Measurements from ENCODE around the gene SETMAR. TPM values are rescaled to one million over a fixed set of nuclear protein-coding genes. Genes with fewer than 3 reads are reported as not detected.
"Not testable (repeated sequence)": the region's sequence is repeated elsewhere in the genome, so short reads cannot be mapped to it uniquely, and the experiment has no call there.

SETMAR gene
- total RNA-seq, 1 donor from 2014 or later, result 19.5 TPM

GRCh38 chr3:4281991-4282390 lies 21.2 kb upstream of the SETMAR start:
- TF ChIP-seq, protein P1, sequence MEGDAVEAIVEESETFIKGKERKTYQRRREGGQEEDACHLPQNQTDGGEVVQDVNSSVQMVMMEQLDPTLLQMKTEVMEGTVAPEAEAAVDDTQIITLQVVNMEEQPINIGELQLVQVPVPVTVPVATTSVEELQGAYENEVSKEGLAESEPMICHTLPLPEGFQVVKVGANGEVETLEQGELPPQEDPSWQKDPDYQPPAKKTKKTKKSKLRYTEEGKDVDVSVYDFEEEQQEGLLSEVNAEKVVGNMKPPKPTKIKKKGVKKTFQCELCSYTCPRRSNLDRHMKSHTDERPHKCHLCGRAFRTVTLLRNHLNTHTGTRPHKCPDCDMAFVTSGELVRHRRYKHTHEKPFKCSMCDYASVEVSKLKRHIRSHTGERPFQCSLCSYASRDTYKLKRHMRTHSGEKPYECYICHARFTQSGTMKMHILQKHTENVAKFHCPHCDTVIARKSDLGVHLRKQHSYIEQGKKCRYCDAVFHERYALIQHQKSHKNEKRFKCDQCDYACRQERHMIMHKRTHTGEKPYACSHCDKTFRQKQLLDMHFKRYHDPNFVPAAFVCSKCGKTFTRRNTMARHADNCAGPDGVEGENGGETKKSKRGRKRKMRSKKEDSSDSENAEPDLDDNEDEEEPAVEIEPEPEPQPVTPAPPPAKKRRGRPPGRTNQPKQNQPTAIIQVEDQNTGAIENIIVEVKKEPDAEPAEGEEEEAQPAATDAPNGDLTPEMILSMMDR (conservative IDR thresholded peaks at IDR 0.05; ENCODE audit: low read depth, low read length), result no peak
- no peak overlapping the region for H3K4me3 ChIP-seq (ENCODE audit: low read depth, low read length)
- no peak for DNase-seq (ENCODE audit: low read depth)

- TF ChIP-seq, protein P1 (conservative IDR thresholded peaks at IDR 0.05; ENCODE audit: low read depth, low read length), result no peak
- DNase-seq (ENCODE audit: low read depth), result no peak
- no peak overlapping the region for H3K4me3 ChIP-seq (ENCODE audit: low read depth, low read length)
These were observed 18.3 kb upstream of the SETMAR start for GRCh38 chr3:4284865-4285264.

DNA sequence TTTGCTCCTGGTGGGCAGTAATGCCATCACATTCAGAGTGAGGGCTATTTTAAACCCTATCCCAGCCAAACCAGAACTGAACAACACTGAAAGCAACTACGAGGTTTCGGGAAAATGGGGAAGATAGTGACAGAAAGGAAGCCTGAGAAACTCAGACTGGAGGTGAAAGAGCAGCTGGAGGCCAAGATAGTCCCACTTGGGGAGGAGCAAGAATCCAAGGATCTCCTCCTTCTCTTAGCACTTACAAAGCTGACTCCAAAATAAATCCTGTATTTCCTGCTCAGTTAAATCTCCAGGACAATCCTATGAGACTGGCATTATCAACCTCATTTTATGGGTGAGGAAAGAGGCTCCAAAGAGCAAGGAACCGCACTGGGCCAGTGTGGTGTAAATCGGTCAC lies 14.1 kb upstream of the SETMAR start:
- H3K4me3 ChIP-seq (ENCODE audit: low read depth, low read length), result no peak overlapping the region
- no peak for DNase-seq (ENCODE audit: low read depth)
- TF ChIP-seq, protein P1 (conservative IDR thresholded peaks at IDR 0.05; ENCODE audit: low read depth, low read length), result no peak

- no peak for DNase-seq (ENCODE audit: low read depth)
- no peak overlapping the region for H3K4me3 ChIP-seq (ENCODE audit: low read depth, low read length)
- TF ChIP-seq, protein P1 (conservative IDR thresholded peaks at IDR 0.05; ENCODE audit: low read depth, low read length), result peak; percentile 84
These were observed 12.8 kb upstream of the SETMAR start for GRCh38 chr3:4290272-4290893.

DNA sequence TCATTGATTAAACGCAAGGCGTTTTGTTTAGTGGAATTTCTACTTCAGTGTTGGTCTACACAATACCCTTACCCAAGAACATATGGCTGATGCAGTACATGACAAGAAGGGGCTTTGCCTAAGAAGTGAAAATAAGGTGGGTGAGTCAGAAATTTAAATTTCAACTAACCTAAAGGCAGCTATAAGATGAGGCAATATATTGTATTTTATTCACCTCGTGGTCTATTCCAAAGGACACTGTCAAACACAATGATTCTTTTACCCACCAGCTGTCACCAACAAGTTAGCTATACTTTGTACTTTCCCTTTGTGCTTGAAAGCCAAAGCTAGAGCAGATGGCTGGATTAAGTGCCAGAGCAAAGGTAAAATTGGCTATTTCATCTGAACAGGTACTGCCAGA lies 10.9 kb upstream of the SETMAR start:
- TF ChIP-seq, protein P1 (conservative IDR thresholded peaks at IDR 0.05; ENCODE audit: low read depth, low read length), result no peak
- no peak overlapping the region for H3K4me3 ChIP-seq (ENCODE audit: low read depth, low read length)
- DNase-seq (ENCODE audit: low read depth), result no peak

- DNase-seq (ENCODE audit: low read depth), result no peak
- H3K4me3 ChIP-seq (ENCODE audit: low read depth, low read length), result no peak overlapping the region
- TF ChIP-seq, protein P1 (conservative IDR thresholded peaks at IDR 0.05; ENCODE audit: low read depth, low read length), result no peak
These were observed 8.4 kb upstream of the SETMAR start for GRCh38 chr3:4294616-4295327.

DNA sequence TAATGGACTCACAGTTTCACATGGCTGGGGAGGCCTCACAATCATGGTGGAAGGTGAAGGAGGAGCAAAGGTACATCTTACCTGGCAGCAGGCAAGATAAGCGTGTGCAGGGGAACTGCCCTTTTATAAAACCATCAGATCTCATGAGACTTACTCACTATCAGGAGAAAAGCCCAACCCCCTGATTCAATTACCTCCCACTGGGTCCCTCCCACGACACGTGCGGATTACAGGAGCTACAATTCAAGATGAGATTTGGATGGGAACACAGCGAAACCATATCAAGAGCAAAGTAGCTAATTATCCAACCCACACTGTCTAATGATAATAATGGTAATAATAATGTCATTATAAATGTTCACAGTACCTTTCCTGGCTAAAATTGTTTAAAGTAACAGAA lies 6.7 kb upstream of the SETMAR start:
- H3K4me3 ChIP-seq (ENCODE audit: low read depth, low read length); DNase-seq (ENCODE audit: low read depth): not testable (repeated sequence)

All from epithelial cell of proximal tubule (primary cell).